ES-I3 (cell line): Measurements from ENCODE around the gene PAGE4.

Experiments
- H3K36me3 ChIP-seq: 2 replicates; pipeline ENCODE4 v1.6.1; 2013; ENCODE audit warnings: mild to moderate bottlenecking, low read length, control low read depth, moderate library complexity; ENCODE audit not compliant: insufficient read depth
- H3K4me1 ChIP-seq: 2 replicates; pipeline ENCODE4 v1.6.1; 2013; ENCODE audit warnings: mild to moderate bottlenecking, control low read depth, low read length; ENCODE audit not compliant: insufficient read depth
- H3K9ac ChIP-seq: 2 replicates; pipeline ENCODE4 v1.6.1; 2013; ENCODE audit warnings: low read depth, mild to moderate bottlenecking, low read length, moderate library complexity
- H3K9me3 ChIP-seq: 2 replicates; pipeline ENCODE4 v1.6.1; 2013; ENCODE audit warnings: mild to moderate bottlenecking, low read length, moderate library complexity; ENCODE audit not compliant: control insufficient read depth, insufficient read depth

PAGE4 gene

GRCh38 chrX:49848275-49848674 is 19.2 kb downstream of the PAGE4 start:
- Histone ChIP-seq H3K9me3 (no peaks in the 10 kb centered on the region), H3K36me3 (no peaks in the 10 kb centered on the region), H3K4me1 (no peaks in the 10 kb centered on the region), H3K9ac (no peak overlapping the region)

GRCh38 chrX:49850028-49850427 is 20.9 kb downstream of the PAGE4 start:
- no peaks in the 10 kb centered on the region for H3K9me3 ChIP-seq
- H3K36me3 ChIP-seq = no peaks in the 10 kb centered on the region
- H3K9ac ChIP-seq = no peak overlapping the region
- no peaks in the 10 kb centered on the region for H3K4me1 ChIP-seq

GRCh38 chrX:49853661-49854060 is 24.6 kb downstream of the PAGE4 start:
- H3K4me1 ChIP-seq = no peaks in the 10 kb centered on the region

DNA sequence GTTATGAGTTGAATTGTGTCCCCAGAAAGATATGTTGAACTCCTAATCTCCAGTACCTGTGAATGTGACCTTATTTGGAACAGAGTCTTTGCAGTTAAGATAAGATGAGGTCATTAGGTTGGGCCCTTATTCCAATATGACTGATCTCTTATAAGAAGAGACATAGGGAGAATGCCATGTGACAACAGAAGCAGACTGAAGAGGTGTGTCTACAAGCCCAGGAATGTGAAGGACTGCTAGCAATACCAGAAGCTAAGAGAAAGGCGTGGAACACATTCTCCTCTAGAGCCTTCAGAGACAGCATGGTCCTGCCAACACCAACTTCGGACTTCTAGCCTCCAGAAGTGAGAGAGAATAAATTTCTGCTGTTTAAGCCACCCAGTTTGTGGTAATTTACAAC is 27.7 kb downstream of the PAGE4 start:
- Histone ChIP-seq H3K9me3 (no peaks in the 10 kb centered on the region), H3K4me1 (no peaks in the 10 kb centered on the region)

More at GRCh38 chrX:49853661-49854060, 24.6 kb downstream of the PAGE4 start:
- H3K9me3 ChIP-seq = no peaks in the 10 kb centered on the region
- H3K9ac ChIP-seq = no peak overlapping the region
- no peaks in the 10 kb centered on the region for H3K36me3 ChIP-seq

DNA sequence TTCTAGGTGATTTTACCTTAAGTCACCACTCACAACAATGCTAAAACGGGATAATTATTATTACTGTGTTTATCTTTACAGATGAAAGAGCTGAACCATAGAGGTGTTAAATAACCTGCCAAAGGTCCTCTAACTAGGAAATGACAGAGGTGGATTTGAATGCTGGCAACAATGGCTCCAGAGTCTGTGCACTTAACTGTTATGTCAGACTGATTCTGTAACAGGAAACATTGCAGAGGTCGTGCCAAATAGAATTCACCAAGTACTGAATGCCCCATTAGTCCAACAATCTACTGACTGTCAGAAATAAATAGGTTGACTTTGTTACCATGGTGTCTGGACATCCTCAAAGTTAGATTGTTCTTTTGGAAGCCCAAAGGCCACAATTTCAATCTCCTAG is 29.2 kb downstream of the PAGE4 start:
- no peaks in the 10 kb centered on the region for H3K9me3 ChIP-seq
- H3K9ac ChIP-seq = no peak overlapping the region
- no peaks in the 10 kb centered on the region for H3K4me1 ChIP-seq
- no peaks in the 10 kb centered on the region for H3K36me3 ChIP-seq

More for the DNA sequence above, 27.7 kb downstream of the PAGE4 start:
- Histone ChIP-seq H3K9ac (no peak overlapping the region), H3K36me3 (no peaks in the 10 kb centered on the region)

DNA sequence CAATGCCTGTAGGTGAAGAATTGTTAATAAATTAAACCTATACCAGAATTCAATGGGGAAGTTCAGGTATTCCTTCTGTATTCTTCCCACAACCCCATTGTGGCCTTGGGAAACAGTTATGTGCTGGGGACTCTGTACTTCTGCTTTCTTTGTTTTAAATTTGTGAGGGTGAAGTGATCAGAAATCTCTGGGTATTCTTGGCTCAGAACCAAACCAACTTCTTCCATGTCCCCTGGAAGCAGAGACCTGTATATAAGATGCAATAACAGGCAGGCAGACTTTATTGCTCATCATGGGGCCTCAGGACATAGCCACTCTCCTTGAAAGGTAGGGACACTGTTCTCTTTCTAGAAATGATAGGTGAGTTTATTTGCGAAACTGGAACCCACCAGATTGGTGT is 30.4 kb downstream of the PAGE4 start:
- H3K9me3 ChIP-seq = no peaks in the 10 kb centered on the region
- no peak overlapping the region for H3K9ac ChIP-seq
- no peaks in the 10 kb centered on the region for H3K36me3 ChIP-seq
- H3K4me1 ChIP-seq = no peaks in the 10 kb centered on the region

- H3K4me1 ChIP-seq = no peaks in the 10 kb centered on the region
- H3K9ac ChIP-seq = no peak overlapping the region
- no peaks in the 10 kb centered on the region for H3K36me3 ChIP-seq
- no peaks in the 10 kb centered on the region for H3K9me3 ChIP-seq
Measured at GRCh38 chrX:49860867-49861535, 31.9 kb downstream of the PAGE4 start.

GRCh38 chrX:49862093-49862492 is 33.0 kb downstream of the PAGE4 start:
- no peaks in the 10 kb centered on the region for H3K4me1 ChIP-seq
- H3K9ac ChIP-seq = no peak overlapping the region
- H3K36me3 ChIP-seq = no peaks in the 10 kb centered on the region
- H3K9me3 ChIP-seq = no peaks in the 10 kb centered on the region

- Histone ChIP-seq H3K9me3 (no peaks in the 10 kb centered on the region), H3K4me1 (no peaks in the 10 kb centered on the region), H3K9ac (no peak overlapping the region)
Measured at GRCh38 chrX:49868739-49869138, 39.6 kb downstream of the PAGE4 start.

DNA sequence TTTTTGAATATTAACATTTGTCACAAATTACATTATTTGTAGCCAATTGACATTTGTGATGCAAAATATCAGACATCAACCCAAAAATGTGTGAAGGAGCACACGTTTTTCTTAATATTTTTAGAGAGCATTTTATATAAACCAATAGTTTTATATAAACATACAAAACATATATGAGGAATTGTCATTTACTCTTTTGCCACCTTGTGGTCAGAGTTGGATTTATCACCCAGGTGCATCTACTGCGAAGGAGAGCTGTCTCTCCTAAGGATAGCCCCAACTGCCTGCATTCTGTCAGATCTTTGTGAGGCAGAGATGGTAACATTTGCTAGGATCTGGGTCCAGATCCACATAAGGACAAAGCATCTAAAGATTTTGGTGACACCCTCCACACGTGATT is 47.6 kb downstream of the PAGE4 start:
- H3K4me1 ChIP-seq = no peaks in the 10 kb centered on the region

More at GRCh38 chrX:49868739-49869138, 39.6 kb downstream of the PAGE4 start:
- H3K36me3 ChIP-seq = no peaks in the 10 kb centered on the region

DNA sequence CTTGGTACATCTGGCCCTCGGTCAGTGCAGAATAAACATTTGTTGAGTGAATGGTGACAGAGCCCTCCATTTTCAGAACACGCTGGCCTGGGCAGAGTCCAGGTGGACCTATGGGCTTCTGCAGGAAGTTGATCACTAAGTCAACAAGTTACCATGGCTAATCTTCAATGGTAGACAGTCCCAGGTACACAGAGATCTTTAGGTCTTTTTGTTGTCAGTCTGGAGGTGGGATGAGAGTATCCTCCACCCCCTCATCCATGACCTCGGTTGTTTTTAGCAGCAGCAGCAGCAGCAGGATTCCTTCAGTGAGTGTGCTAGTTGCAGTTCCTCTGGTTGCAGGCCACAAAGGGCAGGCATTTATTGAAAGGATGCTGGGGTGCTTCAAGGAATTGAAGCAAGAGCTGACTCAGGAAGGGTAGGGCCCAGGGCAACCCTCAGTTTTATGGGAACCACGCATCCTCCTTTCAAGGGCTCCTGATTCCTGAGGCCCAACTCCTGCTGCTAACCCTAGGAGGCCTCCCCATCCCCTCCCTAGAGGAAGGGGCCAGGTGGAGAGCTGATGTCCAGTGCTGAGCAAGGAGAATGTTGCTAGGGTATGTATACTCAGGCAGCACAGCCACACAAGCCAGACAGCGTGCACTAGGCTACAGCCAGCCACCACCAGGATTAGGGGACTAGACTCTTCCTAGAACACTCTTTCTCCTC is 48.4 kb downstream of the PAGE4 start:
- no peak overlapping the region for H3K9ac ChIP-seq
- no peaks in the 10 kb centered on the region for H3K4me1 ChIP-seq
- H3K9me3 ChIP-seq = no peaks in the 10 kb centered on the region
- H3K36me3 ChIP-seq = no peaks in the 10 kb centered on the region; the same call in 1 of the 2 replicates

More for the DNA sequence above, 47.6 kb downstream of the PAGE4 start:
- Histone ChIP-seq H3K9ac (no peak overlapping the region), H3K9me3 (no peaks in the 10 kb centered on the region), H3K36me3 (no peaks in the 10 kb centered on the region; the same call in 1 of the 2 replicates)

GRCh38 chrX:49878128-49878833 is 49.2 kb downstream of the PAGE4 start:
- H3K36me3 ChIP-seq = no peaks in the 10 kb centered on the region; the same call in 1 of the 2 replicates
- H3K4me1 ChIP-seq = no peaks in the 10 kb centered on the region
- peak overlapping the region; percentile 85 for H3K9ac ChIP-seq
- no peaks in the 10 kb centered on the region for H3K9me3 ChIP-seq

DNA sequence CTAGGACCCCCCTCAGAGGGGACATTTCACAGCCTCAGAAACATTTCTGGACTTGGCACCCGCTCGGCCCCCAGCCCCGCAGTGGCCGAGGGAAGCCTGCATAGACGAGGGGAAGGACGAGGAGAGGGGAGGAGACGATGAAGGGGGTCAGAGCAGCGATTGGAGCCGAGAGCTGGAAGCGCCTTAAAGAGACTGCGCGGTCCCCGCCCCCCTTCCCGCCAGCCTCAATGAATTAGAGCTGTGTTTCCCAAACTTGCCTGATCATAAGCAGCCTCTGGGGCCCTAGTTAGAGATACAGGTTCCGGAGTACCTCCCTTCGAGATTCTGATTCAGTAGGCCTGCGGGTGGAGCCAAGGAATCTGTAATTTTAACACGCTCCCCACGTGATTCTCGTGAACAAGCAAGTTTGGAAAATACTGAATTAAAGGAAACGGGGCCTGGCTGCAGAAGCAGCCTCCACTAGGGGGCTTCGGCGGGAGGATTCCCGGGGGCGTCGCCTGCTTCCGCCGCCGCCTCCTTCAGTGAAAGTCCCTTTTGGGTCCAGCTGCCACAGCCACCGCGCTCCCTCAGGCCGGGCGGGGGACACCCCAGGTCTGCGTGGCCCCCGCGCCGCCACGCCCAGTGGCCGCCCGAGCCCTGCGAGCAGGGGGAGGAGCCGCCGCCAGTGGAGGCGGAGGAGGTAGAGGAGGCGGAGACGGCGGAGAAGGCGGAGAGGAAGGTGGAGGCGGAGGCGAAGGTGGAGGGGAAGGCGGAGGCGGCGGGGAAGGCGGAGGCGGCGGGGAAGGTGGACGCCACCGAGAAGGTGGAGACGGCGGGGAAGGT is 49.9 kb downstream of the PAGE4 start, which contains the start of gene USP27X:
Gene USP27X, plus strand, starts transcription at position 651 of the 822 bp plus-strand sequence. CDS start 824 bp downstream, outside the sequence.
- Histone ChIP-seq H3K4me1 (no peaks in the 10 kb centered on the region), H3K9me3 (no peaks in the 10 kb centered on the region), H3K36me3 (no peaks in the 10 kb centered on the region; the same call in 1 of the 2 replicates), H3K9ac (peak within 1 kb of the TSS; percentile 85)
